HG03095 (cell line): Measurements from ENCODE around the gene MS4A15.
"Not testable (repeated sequence)": the region's sequence is repeated elsewhere in the genome, so short reads cannot be mapped to it uniquely, and the experiment has no call there.

Experiments used
- ATAC-seq: cut with Tn5 transposase; IDR thresholded peaks from one replicate; pipeline ENCODE4 v1.9.1; 2021; ENCODE audit warnings: moderate library complexity; ENCODE audit not compliant: unreplicated experiment

Gene MS4A15

GRCh38 chr11:60756307-60757032 is at the start of gene MS4A15:
TSS of gene MS4A15 (plus strand) at chr11:60756867. CDS start at chr11:60763734, 6,867 bp downstream.
- ATAC-seq, result no peak

- no peak for ATAC-seq
Observed at GRCh38 chr11:60706931-60707330, 49.7 kb upstream of the MS4A15 start.

GRCh38 chr11:60710482-60710881 is 46.2 kb upstream of the MS4A15 start:
- ATAC-seq, result no peak

- ATAC-seq, result no peak
Observed at GRCh38 chr11:60711276-60711675, 45.4 kb upstream of the MS4A15 start.

- not testable (repeated sequence) for ATAC-seq
Observed at GRCh38 chr11:60713423-60713822, 43.2 kb upstream of the MS4A15 start.

- ATAC-seq, result no peak
Observed at GRCh38 chr11:60717956-60718355, 38.7 kb upstream of the MS4A15 start.

GRCh38 chr11:60718524-60719316 is 37.9 kb upstream of the MS4A15 start:
- no peak for ATAC-seq

- no peak for ATAC-seq
Observed at GRCh38 chr11:60719391-60719790, 37.3 kb upstream of the MS4A15 start.

- no peak for ATAC-seq
Observed at GRCh38 chr11:60720460-60720859, 36.2 kb upstream of the MS4A15 start.

- no peak for ATAC-seq
Observed at GRCh38 chr11:60724420-60724819, 32.2 kb upstream of the MS4A15 start, which contains the start of gene MS4A18. TSS of gene MS4A18 (plus strand) at chr11:60724720.

- no peak for ATAC-seq
Observed at GRCh38 chr11:60725592-60725991, 31.1 kb upstream of the MS4A15 start.

GRCh38 chr11:60731586-60731985 is 25.1 kb upstream of the MS4A15 start:
- no peak for ATAC-seq

- no peak for ATAC-seq
Observed at GRCh38 chr11:60734279-60734678, 22.4 kb upstream of the MS4A15 start.

- ATAC-seq, result no peak
Observed at GRCh38 chr11:60739114-60739513, 17.6 kb upstream of the MS4A15 start.

- no peak for ATAC-seq
Observed at GRCh38 chr11:60740573-60740972, 16.1 kb upstream of the MS4A15 start.

GRCh38 chr11:60741421-60741820 is 15.2 kb upstream of the MS4A15 start:
- no peak for ATAC-seq

GRCh38 chr11:60743058-60743457 is 13.6 kb upstream of the MS4A15 start:
- no peak for ATAC-seq

GRCh38 chr11:60744114-60744513 is 12.6 kb upstream of the MS4A15 start:
- ATAC-seq, result no peak

- no peak for ATAC-seq
Observed at GRCh38 chr11:60747359-60747873, 9.3 kb upstream of the MS4A15 start.

- ATAC-seq, result no peak
Observed at GRCh38 chr11:60748225-60748624, 8.4 kb upstream of the MS4A15 start.

GRCh38 chr11:60748821-60749220 is 7.8 kb upstream of the MS4A15 start:
- ATAC-seq, result no peak

GRCh38 chr11:60750911-60751310 is 5.8 kb upstream of the MS4A15 start:
- ATAC-seq, result no peak
